ENCODE data around the gene SHISA4.
"Not testable (repeated sequence)": the region's sequence is repeated elsewhere in the genome, so short reads cannot be mapped to it uniquely, and the experiment has no call there.

The SHISA4 gene

GRCh38 chr1:201899683-201900429, 11.2 kb downstream of the SHISA4 start:
- no peak for DNase-seq (ENCODE audit: low read depth)

GRCh38 chr1:201900476-201900875, 11.8 kb downstream of the SHISA4 start:
- DNase-seq (ENCODE audit: low read depth): no peak

GRCh38 chr1:201901036-201901435, 12.3 kb downstream of the SHISA4 start:
- not testable (repeated sequence) for DNase-seq (ENCODE audit: low read depth)

GRCh38 chr1:201902198-201902597, 13.5 kb downstream of the SHISA4 start:
- no peak for DNase-seq (ENCODE audit: low read depth)

- no peak for DNase-seq (ENCODE audit: low read depth)
Measured at GRCh38 chr1:201903135-201903534, 14.4 kb downstream of the SHISA4 start.

- no peak for DNase-seq (ENCODE audit: low read depth)
Measured at GRCh38 chr1:201904579-201904978, 15.9 kb downstream of the SHISA4 start.

- no peak for DNase-seq (ENCODE audit: low read depth)
Measured at GRCh38 chr1:201905234-201905890, 16.7 kb downstream of the SHISA4 start.

GRCh38 chr1:201906336-201906735, 17.6 kb downstream of the SHISA4 start:
- DNase-seq (ENCODE audit: low read depth): no peak

GRCh38 chr1:201907621-201908020, 18.9 kb downstream of the SHISA4 start:
- no peak for DNase-seq (ENCODE audit: low read depth)

GRCh38 chr1:201911826-201912571, 23.3 kb downstream of the SHISA4 start:
- no peak for DNase-seq (ENCODE audit: low read depth)

- DNase-seq (ENCODE audit: low read depth): no peak
Measured at GRCh38 chr1:201912832-201913231, 24.1 kb downstream of the SHISA4 start.

GRCh38 chr1:201914456-201915235, 25.9 kb downstream of the SHISA4 start:
- no peak for DNase-seq (ENCODE audit: low read depth)

GRCh38 chr1:201916649-201917249, 28.1 kb downstream of the SHISA4 start:
- DNase-seq (ENCODE audit: low read depth): no peak

GRCh38 chr1:201917362-201918033, 28.8 kb downstream of the SHISA4 start:
- no peak for DNase-seq (ENCODE audit: low read depth)

GRCh38 chr1:201918343-201918742, 29.6 kb downstream of the SHISA4 start:
- no peak for DNase-seq (ENCODE audit: low read depth)

GRCh38 chr1:201921952-201922558, 33.4 kb downstream of the SHISA4 start:
- no peak for DNase-seq (ENCODE audit: low read depth)

GRCh38 chr1:201925301-201925567, 36.5 kb downstream of the SHISA4 start:
- DNase-seq (ENCODE audit: low read depth): no peak

- no peak for DNase-seq (ENCODE audit: low read depth)
Measured at GRCh38 chr1:201925981-201926645, 37.4 kb downstream of the SHISA4 start.

- DNase-seq (ENCODE audit: low read depth): no peak
Measured at GRCh38 chr1:201928266-201928665, 39.6 kb downstream of the SHISA4 start.

- DNase-seq (ENCODE audit: low read depth): no peak
Measured at GRCh38 chr1:201930137-201930536, 41.4 kb downstream of the SHISA4 start.
